Measurements from ENCODE around the gene MTCL1. TPM values are rescaled to one million over a fixed set of nuclear protein-coding genes. Genes with fewer than 3 reads are reported as not detected.

The MTCL1 gene
- total and polyA plus RNA-seq, 2 donors (not counting 1 experiment from before 2014, with no cell fraction given): 35.0 to 56.0 TPM

DNA sequence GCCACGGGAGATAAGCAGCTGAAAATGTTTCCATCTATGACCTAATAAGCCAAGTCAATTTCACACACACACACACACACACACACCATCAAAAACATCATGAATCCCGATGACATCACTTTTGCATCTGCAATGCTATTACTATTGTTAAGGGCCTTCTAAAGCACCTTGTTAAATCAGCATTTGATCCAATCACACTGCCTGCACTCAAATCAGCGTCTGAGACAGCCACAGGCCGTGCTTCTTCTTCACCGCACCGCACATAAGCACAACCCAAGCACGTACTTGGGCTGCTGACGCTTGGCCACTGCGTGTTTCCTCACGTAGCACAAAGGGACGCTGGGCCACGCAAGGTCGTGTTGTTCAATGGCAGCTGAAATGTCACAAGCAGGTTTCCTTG is 15.8 kb upstream of the MTCL1 start:
- Histone ChIP-seq H3K27me3 (ENCODE audit: control insufficient read depth, insufficient read depth, low read length) (no peaks in the 10 kb centered on the region), H3K79me2 (ENCODE audit: control insufficient read depth, insufficient read depth, low read length) (no peaks in the 10 kb centered on the region), H3K4me2 (ENCODE audit: extremely low read depth, insufficient read depth, low read length) (no peak overlapping the region), H2AFZ (ENCODE audit: low read length) (no peak overlapping the region), H3K9ac (ENCODE audit: insufficient read depth, low read length) (no peak overlapping the region), H4K20me1 (ENCODE audit: control insufficient read depth, extremely low read depth, insufficient read depth, low read length) (no peaks in the 10 kb centered on the region), H3K27ac (ENCODE audit: insufficient read depth, low read length) (no peak overlapping the region), H3K9me3 (ENCODE audit: control insufficient read depth, insufficient read depth, low read depth, low read length) (no peaks in the 10 kb centered on the region), H3K4me3 (replicated peaks in 1 of 4; ENCODE audit: control extremely low read depth in 1 of 4, insufficient read depth in 1 of 4, low read depth in 3 of 4, low read length in 4 of 4) (no peak overlapping the region), H3K36me3 (ENCODE audit: control insufficient read depth, insufficient read depth, low read length) (no peaks in the 10 kb centered on the region), H3K4me1 (ENCODE audit: control insufficient read depth, extremely low read depth, insufficient read depth, low read length) (no peaks in the 10 kb centered on the region)
- TF ChIP-seq, protein P1, sequence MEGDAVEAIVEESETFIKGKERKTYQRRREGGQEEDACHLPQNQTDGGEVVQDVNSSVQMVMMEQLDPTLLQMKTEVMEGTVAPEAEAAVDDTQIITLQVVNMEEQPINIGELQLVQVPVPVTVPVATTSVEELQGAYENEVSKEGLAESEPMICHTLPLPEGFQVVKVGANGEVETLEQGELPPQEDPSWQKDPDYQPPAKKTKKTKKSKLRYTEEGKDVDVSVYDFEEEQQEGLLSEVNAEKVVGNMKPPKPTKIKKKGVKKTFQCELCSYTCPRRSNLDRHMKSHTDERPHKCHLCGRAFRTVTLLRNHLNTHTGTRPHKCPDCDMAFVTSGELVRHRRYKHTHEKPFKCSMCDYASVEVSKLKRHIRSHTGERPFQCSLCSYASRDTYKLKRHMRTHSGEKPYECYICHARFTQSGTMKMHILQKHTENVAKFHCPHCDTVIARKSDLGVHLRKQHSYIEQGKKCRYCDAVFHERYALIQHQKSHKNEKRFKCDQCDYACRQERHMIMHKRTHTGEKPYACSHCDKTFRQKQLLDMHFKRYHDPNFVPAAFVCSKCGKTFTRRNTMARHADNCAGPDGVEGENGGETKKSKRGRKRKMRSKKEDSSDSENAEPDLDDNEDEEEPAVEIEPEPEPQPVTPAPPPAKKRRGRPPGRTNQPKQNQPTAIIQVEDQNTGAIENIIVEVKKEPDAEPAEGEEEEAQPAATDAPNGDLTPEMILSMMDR (conservative IDR thresholded peaks at IDR 0.05 in 1 of 2, IDR thresholded peaks at IDR 0.05 in 1 of 2; ENCODE audit: low read depth in 1 of 2, low read length in 2 of 2): no peak
- no peak for DNase-seq (ENCODE audit: low read depth in 2 of 2)

DNA sequence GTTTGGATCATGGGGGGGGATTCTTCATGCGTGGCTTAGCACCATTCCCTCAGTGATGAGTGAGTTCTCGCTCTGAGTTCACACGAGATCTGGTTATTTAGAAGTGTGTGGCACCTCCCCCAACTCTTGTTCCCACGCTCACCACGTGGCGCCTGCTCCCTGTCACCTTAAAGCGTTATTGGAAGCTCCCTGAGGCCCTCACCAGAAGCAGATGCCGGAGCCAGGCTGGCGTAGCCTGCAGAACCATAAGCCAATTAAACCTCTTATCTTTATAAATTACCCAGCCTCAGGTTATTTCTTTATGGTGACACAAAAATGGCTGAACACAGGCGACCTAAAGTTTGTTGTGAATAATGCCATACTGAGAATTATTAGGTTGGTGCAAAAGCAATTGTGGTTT is 10.5 kb upstream of the MTCL1 start:
- no peaks in the 10 kb centered on the region for H4K20me1 ChIP-seq (ENCODE audit: control insufficient read depth, extremely low read depth, insufficient read depth, low read length)

DNA sequence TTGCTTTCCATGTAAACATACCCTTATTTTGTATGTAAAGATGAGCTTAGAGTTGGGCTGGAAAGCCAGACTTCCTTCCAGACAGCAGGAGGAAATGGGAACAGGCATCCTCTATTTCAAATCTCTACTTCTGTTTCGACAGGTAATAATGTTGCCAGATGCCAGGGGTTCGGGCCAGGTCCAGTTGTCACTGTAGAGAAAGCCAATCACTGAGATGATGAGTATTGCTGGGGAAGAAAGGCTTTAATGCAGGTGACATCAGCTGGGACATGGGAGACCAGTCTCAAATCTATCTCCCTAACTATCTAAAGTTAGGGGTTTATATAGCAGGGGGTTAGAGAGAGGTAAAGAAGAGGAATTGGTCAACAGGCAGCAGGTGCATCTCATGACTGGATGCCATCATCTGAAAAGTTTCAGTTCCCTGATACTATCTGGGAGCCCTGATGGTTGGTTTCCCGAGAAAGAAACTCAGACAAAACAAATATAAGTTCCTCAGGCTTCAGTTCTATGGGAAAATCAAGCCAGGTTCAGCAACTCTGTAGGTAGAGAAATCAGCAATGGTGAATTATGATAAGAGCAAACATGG is 9.3 kb upstream of the MTCL1 start:
- no peak for DNase-seq (ENCODE audit: low read depth in 2 of 2)
- no peaks in the 10 kb centered on the region for H3K36me3 ChIP-seq (ENCODE audit: control insufficient read depth, insufficient read depth, low read length)
- no peaks in the 10 kb centered on the region for H3K27me3 ChIP-seq (ENCODE audit: control insufficient read depth, insufficient read depth, low read length)
- H3K79me2 ChIP-seq (ENCODE audit: control insufficient read depth, insufficient read depth, low read length): no peaks in the 10 kb centered on the region
- no peak overlapping the region for H2AFZ ChIP-seq (ENCODE audit: low read length)
- H3K4me2 ChIP-seq (ENCODE audit: extremely low read depth, insufficient read depth, low read length): no peak overlapping the region
- H3K4me3 ChIP-seq (replicated peaks in 1 of 4; ENCODE audit: control extremely low read depth in 1 of 4, insufficient read depth in 1 of 4, low read depth in 3 of 4, low read length in 4 of 4): no peak overlapping the region
- H3K9me3 ChIP-seq (ENCODE audit: control insufficient read depth, insufficient read depth, low read depth, low read length): no peaks in the 10 kb centered on the region
- no peak overlapping the region for H3K27ac ChIP-seq (ENCODE audit: insufficient read depth, low read length)
- H3K4me1 ChIP-seq (ENCODE audit: control insufficient read depth, extremely low read depth, insufficient read depth, low read length): peaks cover 1% of the 10 kb centered on the region
- no peaks in the 10 kb centered on the region for H4K20me1 ChIP-seq (ENCODE audit: control insufficient read depth, extremely low read depth, insufficient read depth, low read length)
- no peak overlapping the region for H3K9ac ChIP-seq (ENCODE audit: insufficient read depth, low read length)
- TF ChIP-seq, protein P1 (conservative IDR thresholded peaks at IDR 0.05 in 1 of 2, IDR thresholded peaks at IDR 0.05 in 1 of 2; ENCODE audit: low read depth in 1 of 2, low read length in 2 of 2): no peak
- no peak for TF ChIP-seq EZH2 (IDR thresholded peaks at IDR 0.05; ENCODE audit: low read length, missing control alignments)

More for the DNA sequence above, 10.5 kb upstream of the MTCL1 start:
- no peak overlapping the region for H3K4me2 ChIP-seq (ENCODE audit: extremely low read depth, insufficient read depth, low read length)
- H2AFZ ChIP-seq (ENCODE audit: low read length): no peak overlapping the region
- TF ChIP-seq, protein P1 (conservative IDR thresholded peaks at IDR 0.05 in 1 of 2, IDR thresholded peaks at IDR 0.05 in 1 of 2; ENCODE audit: low read depth in 1 of 2, low read length in 2 of 2): no peak
- TF ChIP-seq EZH2 (IDR thresholded peaks at IDR 0.05; ENCODE audit: low read length, missing control alignments): no peak
- H3K4me3 ChIP-seq (replicated peaks in 1 of 4; ENCODE audit: control extremely low read depth in 1 of 4, insufficient read depth in 1 of 4, low read depth in 3 of 4, low read length in 4 of 4): no peak overlapping the region
- DNase-seq (ENCODE audit: low read depth in 2 of 2): no peak
- no peaks in the 10 kb centered on the region for H3K9me3 ChIP-seq (ENCODE audit: control insufficient read depth, insufficient read depth, low read depth, low read length)
- no peaks in the 10 kb centered on the region for H3K4me1 ChIP-seq (ENCODE audit: control insufficient read depth, extremely low read depth, insufficient read depth, low read length)
- no peaks in the 10 kb centered on the region for H3K36me3 ChIP-seq (ENCODE audit: control insufficient read depth, insufficient read depth, low read length)
- H3K9ac ChIP-seq (ENCODE audit: insufficient read depth, low read length): no peak overlapping the region
- no peak overlapping the region for H3K27ac ChIP-seq (ENCODE audit: insufficient read depth, low read length)
- no peaks in the 10 kb centered on the region for H3K27me3 ChIP-seq (ENCODE audit: control insufficient read depth, insufficient read depth, low read length)
- H3K79me2 ChIP-seq (ENCODE audit: control insufficient read depth, insufficient read depth, low read length): no peaks in the 10 kb centered on the region
